HAP-1 (cell line): Measurements from ENCODE around the gene KRTAP10-9.
"Not testable (repeated sequence)": the region's sequence is repeated elsewhere in the genome, so short reads cannot be mapped to it uniquely, and the experiment has no call there.

Source experiments
- DNase-seq, 2 experiments: peaks; one replicate each; pipeline ENCODE4 v3.0.0-alpha.2; 2016 to 2020; ENCODE audit warnings: low spot score in 2 of 2
- H3K27me3 ChIP-seq: fragments of 250-450 bp; sonication (Bioruptor Pico); 2 replicates; pipeline ENCODE4 v1.5.1; 2020; ENCODE audit warnings: low read depth, mild to moderate bottlenecking, moderate library complexity
- H3K36me3 ChIP-seq: fragments of 250-450 bp; sonication (Bioruptor Pico); replicated peaks from 2 replicates; pipeline ENCODE4 v1.5.1; 2020; ENCODE audit warnings: mild to moderate bottlenecking
- H3K4me1 ChIP-seq: fragments of 250-450 bp; sonication (Bioruptor Pico); 2 replicates; pipeline ENCODE4 v1.5.1; 2020; ENCODE audit warnings: mild to moderate bottlenecking
- H3K4me3 ChIP-seq: fragments of 250-450 bp; sonication (Bioruptor Pico); 2 replicates; pipeline ENCODE4 v1.5.1; 2020; ENCODE audit warnings: mild to moderate bottlenecking, moderate library complexity
- H3K9me3 ChIP-seq: fragments of 250-450 bp; sonication (Bioruptor Pico); 2 replicates; pipeline ENCODE4 v1.5.1; 2020; ENCODE audit warnings: mild to moderate bottlenecking, moderate library complexity
- in situ Hi-C: fragments of 300-500 bp; cut with MboI; formaldehyde crosslinking; loops from 3 replicates; pipeline ENCODE4 v1.14.3; 2020; ENCODE audit warnings: low sequenced_read_pairs, inconsistent platforms, mixed read lengths

KRTAP10-9 gene

DNA sequence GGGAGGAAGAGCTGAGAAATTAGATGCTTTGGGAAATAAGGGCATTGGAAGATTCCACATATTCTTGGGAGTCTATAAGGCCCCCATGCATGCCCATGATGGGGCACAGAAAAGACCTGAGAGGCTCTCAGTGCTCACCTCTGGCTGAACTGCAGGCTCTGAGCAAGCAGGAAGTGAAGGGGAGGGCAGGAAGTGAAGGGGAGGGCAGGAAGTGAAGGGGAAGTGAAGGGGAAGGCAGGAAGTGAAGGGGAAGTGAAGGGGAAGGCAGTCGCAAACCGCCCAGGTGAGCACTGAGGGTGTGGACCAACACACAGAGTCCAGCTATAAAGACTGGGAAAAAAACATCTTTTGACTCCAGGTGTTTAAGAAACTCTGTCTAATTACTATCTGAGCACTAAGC is 3.5 kb downstream of the KRTAP10-9 start:
- no peak for DNase-seq
- Histone ChIP-seq H3K4me1 (no peaks in the 10 kb centered on the region), H3K4me3 (no peak overlapping the region), H3K36me3 (no peaks in the 10 kb centered on the region), H3K9me3 (no peaks in the 10 kb centered on the region), H3K27me3 (no peaks in the 10 kb centered on the region)
- in situ Hi-C loops, result no loop called here

DNA sequence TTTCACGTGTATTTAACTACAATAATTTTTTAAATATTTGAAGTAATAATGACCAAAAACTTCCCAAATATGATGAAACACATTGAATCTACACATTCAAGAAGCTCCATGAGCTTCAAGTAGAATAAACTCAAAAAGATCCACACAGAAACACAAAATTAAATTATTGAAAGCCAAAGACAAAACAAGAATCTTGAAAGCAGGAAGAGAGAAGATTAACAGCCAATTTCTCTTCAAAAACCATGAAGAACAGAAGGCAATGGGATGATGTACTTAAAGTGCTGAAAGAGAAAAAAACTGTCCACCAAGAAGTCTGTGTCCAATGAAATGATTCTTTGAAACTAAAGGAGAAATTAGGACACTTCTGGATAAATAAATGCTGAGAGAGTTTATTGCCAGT is 5.2 kb downstream of the KRTAP10-9 start:
- Histone ChIP-seq H3K4me3 (no peak overlapping the region), H3K36me3 (no peaks in the 10 kb centered on the region), H3K27me3 (no peaks in the 10 kb centered on the region), H3K9me3 (no peaks in the 10 kb centered on the region), H3K4me1 (no peaks in the 10 kb centered on the region)
- in situ Hi-C loops, result no loop called here
- DNase-seq, result no peak

GRCh38 chr21:44636209-44637017 is 9.5 kb downstream of the KRTAP10-9 start:
- in situ Hi-C loops, result no loop called here
- no peak for DNase-seq
- Histone ChIP-seq H3K4me3 (no peak overlapping the region), H3K36me3 (no peaks in the 10 kb centered on the region), H3K27me3 (no peaks in the 10 kb centered on the region), H3K4me1 (no peaks in the 10 kb centered on the region), H3K9me3 (no peaks in the 10 kb centered on the region)

GRCh38 chr21:44637018-44637850 is 10.3 kb downstream of the KRTAP10-9 start, which contains the start of gene KRTAP10-10:
KRTAP10-10 (plus strand) TSS chr21:44637356; CDS start chr21:44637418, 62 bp downstream.
- DNase-seq, result no peak
- Histone ChIP-seq H3K9me3 (no peaks in the 10 kb centered on the region), H3K4me3 (no peak within 1 kb of the TSS), H3K4me1 (no peaks in the 10 kb centered on the region), H3K27me3 (no peaks in the 10 kb centered on the region), H3K36me3 (no peaks in the 10 kb centered on the region)
- in situ Hi-C loops, result no loop called here

DNA sequence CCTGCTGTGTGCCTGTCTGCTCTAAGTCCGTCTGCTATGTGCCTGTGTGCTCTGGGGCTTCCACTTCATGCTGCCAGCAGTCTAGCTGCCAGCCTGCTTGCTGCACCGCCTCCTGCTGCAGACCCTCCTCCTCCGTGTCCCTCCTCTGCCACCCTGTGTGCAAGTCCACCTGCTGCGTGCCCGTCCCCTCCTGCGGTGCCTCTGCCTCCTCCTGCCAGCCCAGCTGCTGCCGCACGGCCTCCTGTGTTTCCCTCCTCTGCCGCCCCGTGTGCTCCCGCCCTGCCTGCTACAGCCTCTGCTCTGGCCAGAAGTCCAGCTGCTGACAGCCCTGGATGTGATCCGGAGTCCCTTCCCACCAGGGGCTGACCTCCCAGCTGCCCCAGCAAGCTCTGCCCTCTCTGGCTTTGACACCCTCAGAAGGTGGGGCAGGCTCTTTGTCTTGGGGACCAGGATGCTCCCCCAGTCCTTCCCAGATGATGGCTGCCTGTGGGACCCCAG is 11.0 kb downstream of the KRTAP10-9 start:
- in situ Hi-C loops, H3K4me3 ChIP-seq, H3K27me3 ChIP-seq, DNase-seq, H3K36me3 ChIP-seq, H3K4me1 ChIP-seq, H3K9me3 ChIP-seq: not testable (repeated sequence)

- H3K9me3 ChIP-seq, H3K36me3 ChIP-seq: not testable (repeated sequence)
These were observed 11.8 kb downstream of the KRTAP10-9 start for GRCh38 chr21:44638506-44639330.

GRCh38 chr21:44639331-44639655 is 12.4 kb downstream of the KRTAP10-9 start:
- in situ Hi-C loops, result no loop called here
- no peaks in the 10 kb centered on the region for H3K4me1 ChIP-seq
- H3K4me3 ChIP-seq, result no peak overlapping the region
- no peaks in the 10 kb centered on the region for H3K27me3 ChIP-seq
- no peaks in the 10 kb centered on the region for H3K36me3 ChIP-seq
- DNase-seq, result no peak
- H3K9me3 ChIP-seq, result no peaks in the 10 kb centered on the region

More at GRCh38 chr21:44638506-44639330, 11.8 kb downstream of the KRTAP10-9 start:
- H3K4me1 ChIP-seq, DNase-seq, in situ Hi-C loops, H3K4me3 ChIP-seq, H3K27me3 ChIP-seq: not testable (repeated sequence)

GRCh38 chr21:44640761-44641160 is 13.9 kb downstream of the KRTAP10-9 start:
- Histone ChIP-seq H3K27me3 (no peaks in the 10 kb centered on the region), H3K9me3 (no peaks in the 10 kb centered on the region), H3K4me1 (no peaks in the 10 kb centered on the region), H3K4me3 (no peak overlapping the region), H3K36me3 (no peaks in the 10 kb centered on the region)
- in situ Hi-C loops, result loop anchor here (10.0 kb wide), 1 partner anchor 64 kb away; no protein-coding TSS in a partner anchor
- DNase-seq, result no peak

- H3K9me3 ChIP-seq, result no peaks in the 10 kb centered on the region
- no peaks in the 10 kb centered on the region for H3K4me1 ChIP-seq
- no peaks in the 10 kb centered on the region for H3K36me3 ChIP-seq
- H3K4me3 ChIP-seq, result no peak overlapping the region
- DNase-seq, result no peak
- in situ Hi-C loops, result loop anchor here (10.0 kb wide), 1 partner anchor 61 kb away; no protein-coding TSS in a partner anchor
- H3K27me3 ChIP-seq, result no peaks in the 10 kb centered on the region
These were observed 16.9 kb downstream of the KRTAP10-9 start for GRCh38 chr21:44643741-44644310.

DNA sequence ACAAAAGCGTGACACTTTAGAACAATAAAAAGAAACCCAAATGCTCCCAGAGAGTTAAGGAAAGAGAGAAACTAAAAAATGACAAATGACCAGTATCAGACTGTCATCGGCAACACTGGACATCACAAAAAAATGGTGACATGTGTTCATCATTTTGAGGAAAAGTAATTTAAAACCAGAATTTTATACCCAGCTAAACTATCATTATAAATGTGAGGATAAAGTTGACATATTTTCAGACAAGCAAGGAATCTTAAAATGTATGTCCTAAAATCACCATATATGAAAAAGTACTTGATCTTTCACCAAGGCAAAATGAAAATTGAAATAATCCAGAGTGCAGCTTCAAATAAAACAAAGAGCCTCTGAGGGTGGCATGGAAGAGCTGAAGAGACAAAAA is 18.0 kb downstream of the KRTAP10-9 start:
- H3K9me3 ChIP-seq, result no peaks in the 10 kb centered on the region
- no peaks in the 10 kb centered on the region for H3K27me3 ChIP-seq
- H3K4me1 ChIP-seq, result no peaks in the 10 kb centered on the region
- DNase-seq, result no peak
- in situ Hi-C loops, result loop anchor here (10.0 kb wide), 1 partner anchor 60 kb away; no protein-coding TSS in a partner anchor
- no peaks in the 10 kb centered on the region for H3K36me3 ChIP-seq
- no peak overlapping the region for H3K4me3 ChIP-seq

DNA sequence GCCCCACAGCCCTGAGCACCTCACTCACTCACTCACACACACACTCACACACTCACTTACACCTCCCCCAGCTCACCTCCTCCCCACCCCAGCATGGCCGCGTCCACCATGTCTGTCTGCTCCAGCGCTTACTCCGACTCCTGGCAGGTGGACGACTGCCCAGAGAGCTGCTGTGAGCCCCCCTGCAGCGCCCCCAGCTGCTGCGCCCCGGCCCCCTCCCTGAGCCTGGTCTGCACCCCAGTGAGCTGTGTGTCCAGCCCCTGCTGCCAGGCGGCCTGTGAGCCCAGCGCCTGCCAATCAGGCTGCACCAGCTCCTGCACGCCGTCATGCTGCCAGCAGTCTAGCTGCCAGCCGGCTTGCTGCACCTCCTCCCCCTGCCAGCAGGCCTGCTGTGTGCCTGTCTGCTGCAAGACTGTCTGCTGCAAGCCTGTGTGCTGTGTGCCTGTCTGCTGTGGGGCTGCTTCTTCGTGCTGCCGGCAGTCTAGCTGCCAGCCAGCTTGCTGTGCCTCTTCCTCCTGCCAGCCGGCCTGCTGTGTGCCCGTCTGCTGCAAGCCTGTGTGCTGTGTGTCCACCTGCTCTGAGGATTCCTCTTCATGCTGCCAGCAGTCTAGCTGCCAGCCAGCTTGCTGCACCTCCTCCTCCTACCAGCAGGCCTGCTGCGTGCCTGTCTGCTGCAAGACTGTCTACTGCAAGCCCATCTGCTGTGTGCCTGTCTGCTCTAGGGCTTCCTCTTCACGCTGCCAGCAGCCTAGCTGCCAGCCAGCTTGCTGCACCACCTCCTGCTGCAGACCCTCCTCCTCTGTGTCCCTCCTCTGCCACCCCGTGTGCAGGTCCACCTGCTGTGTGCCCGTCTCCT is 19.7 kb downstream of the KRTAP10-9 start, which contains the start of gene KRTAP10-11:
TSS of gene KRTAP10-11 (plus strand) at position 49 of the 856 bp plus-strand sequence. CDS start at position 94, 45 bp downstream.
- not testable (repeated sequence) for H3K4me1 ChIP-seq, DNase-seq, H3K36me3 ChIP-seq, H3K27me3 ChIP-seq, H3K4me3 ChIP-seq, H3K9me3 ChIP-seq
- in situ Hi-C loops, result loop anchor here (10.0 kb wide), 1 partner anchor 58 kb away; no protein-coding TSS in a partner anchor

GRCh38 chr21:44647222-44647552 is 20.3 kb downstream of the KRTAP10-9 start:
- no peak for DNase-seq

More at GRCh38 chr21:44647222-44647552, 20.3 kb downstream of the KRTAP10-9 start:
- Histone ChIP-seq H3K4me3 (no peak overlapping the region), H3K27me3 (no peaks in the 10 kb centered on the region), H3K36me3 (no peaks in the 10 kb centered on the region), H3K4me1 (no peaks in the 10 kb centered on the region), H3K9me3 (no peaks in the 10 kb centered on the region)
- in situ Hi-C loops, result loop anchor here (10.0 kb wide), 1 partner anchor 58 kb away; no protein-coding TSS in a partner anchor
